ENCODE measurements around the gene DNASE1L2.

Gene DNASE1L2

DNA sequence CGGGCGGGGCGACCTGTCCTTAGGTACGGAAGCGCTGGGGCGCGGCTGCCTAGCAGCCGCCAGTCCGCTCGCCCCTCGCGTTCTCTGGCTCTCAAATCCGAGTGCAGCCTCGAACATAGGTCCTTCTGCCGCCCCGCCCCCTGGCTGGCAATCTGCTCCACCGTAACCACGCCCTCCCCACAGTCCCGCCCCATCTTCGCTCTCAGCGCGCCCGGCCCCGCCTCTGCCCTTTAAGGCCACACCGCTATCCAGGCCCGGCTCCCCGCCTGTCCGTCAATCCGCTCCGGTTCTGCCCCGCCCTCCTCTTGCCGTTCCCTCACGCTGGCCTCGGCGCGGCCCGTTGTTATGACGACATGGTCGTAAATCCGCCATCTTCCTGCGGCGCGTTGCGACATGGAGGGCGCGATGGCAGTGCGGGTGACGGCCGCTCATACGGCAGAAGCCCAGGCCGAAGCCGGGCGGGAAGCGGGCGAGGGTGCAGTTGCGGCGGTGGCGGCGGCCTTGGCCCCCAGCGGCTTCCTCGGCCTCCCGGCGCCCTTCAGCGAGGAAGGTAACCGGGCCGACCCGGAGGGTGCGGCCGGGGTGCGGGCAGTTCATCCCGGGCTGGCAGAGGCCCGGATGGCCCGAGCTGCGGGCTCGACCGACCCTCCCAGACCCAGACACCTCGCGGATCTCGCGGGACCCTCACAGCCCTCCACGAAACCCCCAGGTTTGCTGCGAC, 12.9 kb upstream of the DNASE1L2 start, which contains the start of gene E4F1:
Gene E4F1, plus strand, starts transcription at position 371 of the 721 bp plus-strand sequence. Its CDS starts 23 bp downstream, at position 394.
- in situ Hi-C loops (cut with MboI; ENCODE audit: low sequenced_read_pairs) = no loop called here

DNA sequence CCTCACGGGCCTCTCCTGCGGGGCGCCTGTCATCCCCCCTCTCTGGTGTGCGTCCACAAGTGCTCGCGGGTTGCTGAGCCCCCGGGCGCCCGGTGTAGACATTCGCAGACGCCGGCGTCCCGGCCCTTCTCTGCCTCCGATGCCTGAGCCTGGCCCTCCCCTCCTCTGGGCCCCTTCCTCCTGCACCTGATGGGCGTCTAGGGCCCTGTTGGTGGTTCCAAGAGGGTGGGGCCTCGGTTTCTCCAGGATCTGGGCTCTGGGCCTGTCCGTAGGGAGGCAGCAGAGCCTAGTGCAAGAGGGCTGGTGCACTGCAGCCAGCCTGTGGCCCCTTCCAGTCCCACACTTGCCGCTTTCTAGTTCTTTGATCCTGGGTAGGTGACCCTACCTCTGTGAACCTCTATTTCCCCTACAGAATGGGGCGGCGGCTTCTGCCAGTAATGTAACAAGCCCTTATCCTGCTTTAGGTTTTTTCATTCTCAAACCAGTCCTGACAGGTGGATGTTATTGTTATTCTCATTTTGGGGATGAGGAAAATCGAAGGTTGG, 12.2 kb upstream of the DNASE1L2 start:
- in situ Hi-C loops (cut with MboI; ENCODE audit: low sequenced_read_pairs) = no loop called here

DNA sequence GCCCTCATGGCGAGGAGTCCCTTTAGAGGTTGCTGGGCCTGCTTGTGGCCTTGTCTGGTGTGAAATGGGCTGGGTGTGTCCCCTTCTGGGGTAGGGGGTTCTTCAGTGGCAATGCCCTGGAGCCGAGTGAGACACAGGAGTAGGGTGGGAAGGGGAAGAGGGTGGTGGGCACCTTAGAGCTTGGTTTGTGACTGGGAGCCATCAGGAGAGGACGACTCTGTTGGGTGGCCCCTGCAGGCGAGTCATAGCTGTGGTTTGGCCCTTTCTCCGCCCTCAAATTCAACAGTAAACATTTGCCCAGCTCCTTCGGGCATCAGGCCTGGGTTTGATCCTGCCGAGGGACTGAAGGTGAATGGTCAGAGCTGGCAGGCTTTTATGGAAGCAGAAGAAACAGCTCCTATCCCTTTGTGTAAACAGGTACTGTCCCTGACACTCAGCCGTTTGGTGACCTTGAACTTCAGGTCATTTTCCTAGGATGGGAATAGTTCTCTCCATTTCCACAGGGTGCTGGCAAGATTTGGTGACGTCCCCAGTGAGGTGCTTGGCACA, 9.9 kb upstream of the DNASE1L2 start:
- in situ Hi-C loops (cut with MboI; ENCODE audit: low sequenced_read_pairs) = loop anchor here (25.0 kb wide), 1 partner anchor 89 kb away; the partner anchor contains the start of genes PKD1 and RAB26

DNA sequence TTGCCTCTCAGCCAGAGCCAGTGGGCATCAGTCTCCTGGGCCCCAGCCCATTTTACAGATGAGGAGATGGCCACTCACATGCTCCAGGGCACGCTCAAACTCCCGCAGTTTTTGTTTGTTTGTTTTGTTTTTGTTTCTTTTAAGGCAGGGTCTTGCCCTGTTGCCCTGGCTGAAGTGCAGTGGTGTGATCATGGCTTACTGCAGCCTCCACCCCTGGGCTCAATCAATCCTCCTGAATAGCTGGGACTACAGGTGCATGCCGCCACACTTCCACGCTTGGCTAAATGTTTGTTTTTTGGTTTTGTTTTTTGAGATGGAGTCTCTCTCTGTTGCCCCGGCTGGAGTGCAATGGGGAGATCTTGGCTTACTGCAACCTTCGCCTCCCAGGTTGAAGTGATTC, 9.3 kb upstream of the DNASE1L2 start:
- in situ Hi-C loops (cut with MboI; ENCODE audit: low sequenced_read_pairs) = loop anchor here (25.0 kb wide), 1 partner anchor 90 kb away; the partner anchor contains the start of genes PKD1 and RAB26

DNA sequence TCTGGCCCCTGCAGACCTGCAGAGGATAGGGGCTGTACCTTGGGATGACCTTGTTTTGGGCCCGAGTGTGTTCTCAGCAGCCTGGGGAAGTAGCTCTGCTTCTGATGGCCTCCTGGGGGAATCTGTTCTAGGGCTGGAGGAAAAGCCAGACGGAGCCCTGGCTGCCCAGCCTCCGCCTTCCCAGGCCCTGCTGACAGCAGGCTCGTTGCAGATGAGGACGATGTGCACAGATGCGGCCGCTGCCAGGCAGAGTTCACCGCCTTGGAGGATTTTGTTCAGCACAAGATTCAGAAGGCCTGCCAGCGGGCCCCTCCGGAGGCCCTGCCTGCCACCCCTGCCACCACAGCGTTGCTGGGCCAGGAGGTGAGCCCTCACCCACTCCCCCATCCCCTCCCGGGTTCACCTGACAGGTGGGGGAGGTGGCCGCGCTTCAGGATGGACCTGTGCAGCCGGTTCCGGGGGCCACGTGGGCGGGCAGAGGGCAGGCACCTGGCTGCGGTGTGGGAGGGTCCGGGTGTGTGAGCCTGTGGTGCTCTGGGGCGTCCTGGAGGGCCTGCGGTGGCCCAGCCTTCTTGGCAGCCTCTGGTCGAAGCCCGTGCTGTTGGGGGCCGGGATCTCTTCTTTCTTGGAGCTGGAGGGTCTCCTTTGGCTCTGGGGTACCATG, 8.0 kb upstream of the DNASE1L2 start:
- in situ Hi-C loops (cut with MboI; ENCODE audit: low sequenced_read_pairs) = loop anchor here (25.0 kb wide), 1 partner anchor 91 kb away; the partner anchor contains the start of genes PKD1 and RAB26

DNA sequence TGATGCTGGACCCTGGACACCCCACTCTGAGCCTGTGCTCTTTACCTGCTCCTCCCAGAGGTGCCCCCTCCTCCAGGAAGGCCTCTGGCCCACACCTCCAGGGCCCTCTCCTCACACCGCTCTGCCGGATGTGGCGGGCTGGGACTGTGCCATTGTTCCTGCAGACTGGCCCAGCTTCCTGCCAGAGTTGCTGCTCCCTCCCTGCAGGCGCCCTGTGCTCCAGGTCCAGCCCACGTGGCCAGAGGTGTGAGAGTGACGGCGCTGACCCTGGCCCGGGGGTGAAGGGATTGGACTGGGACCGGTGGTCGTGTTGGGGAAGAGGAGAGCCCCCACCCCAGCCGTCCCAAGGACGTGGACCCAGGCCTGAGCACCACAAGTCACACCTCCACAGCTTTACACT, 7.2 kb upstream of the DNASE1L2 start:
- in situ Hi-C loops (cut with MboI; ENCODE audit: low sequenced_read_pairs) = loop anchor here (25.0 kb wide), 1 partner anchor 92 kb away; the partner anchor contains the start of genes PKD1 and RAB26

DNA sequence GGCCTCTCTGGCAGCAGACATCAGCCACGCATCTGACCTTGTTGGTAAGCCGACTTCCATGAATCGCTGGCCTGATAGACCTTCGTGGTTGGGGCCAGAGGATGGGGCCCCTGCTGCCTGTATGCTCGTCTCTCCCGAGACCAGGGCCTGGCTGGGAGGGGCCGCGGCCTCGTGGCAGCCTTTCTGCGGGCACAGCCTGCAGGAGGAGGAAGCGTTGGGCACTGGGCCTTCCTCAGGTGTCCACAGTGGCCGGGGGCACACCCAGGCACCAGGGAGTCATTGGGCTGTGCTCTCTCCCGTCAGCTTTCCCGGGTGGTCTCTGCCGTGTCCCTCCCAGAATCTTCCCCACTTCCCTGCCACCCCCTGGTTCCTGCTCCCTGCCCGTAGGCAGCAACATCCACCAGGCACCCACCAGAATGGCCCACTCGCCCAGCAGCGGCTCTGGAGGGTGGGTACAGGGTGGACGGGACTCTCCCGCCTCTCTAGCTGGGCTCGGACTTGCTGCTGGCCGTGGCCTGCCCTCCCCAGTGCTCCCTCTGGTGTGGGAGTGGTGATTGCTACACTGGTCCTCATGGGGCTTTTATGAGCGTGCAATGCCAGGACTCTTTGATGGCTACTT, 6.5 kb upstream of the DNASE1L2 start:
- in situ Hi-C loops (cut with MboI; ENCODE audit: low sequenced_read_pairs) = loop anchor here (25.0 kb wide), 1 partner anchor 92 kb away; the partner anchor contains the start of genes PKD1 and RAB26

DNA sequence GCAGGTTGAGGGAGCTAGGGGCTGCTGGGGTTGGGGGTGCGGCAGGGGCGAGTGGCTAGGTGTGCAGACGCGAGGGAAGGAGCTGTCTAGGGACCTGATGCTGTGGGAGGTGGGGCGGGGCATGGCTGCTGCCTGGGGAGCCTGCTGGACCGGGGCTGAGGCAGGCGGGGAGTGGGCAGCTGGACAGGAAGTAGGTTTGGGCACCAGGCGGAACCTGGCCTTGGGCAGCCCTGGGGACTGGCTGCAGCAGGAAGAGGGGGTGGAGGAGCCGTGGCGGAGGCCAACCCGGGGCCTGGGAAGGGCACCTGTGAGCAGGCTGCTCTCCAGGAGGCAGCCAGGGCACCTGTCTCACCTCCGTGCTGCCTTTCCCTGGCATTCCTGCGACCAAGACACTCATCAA, 5.9 kb upstream of the DNASE1L2 start:
- in situ Hi-C loops (cut with MboI; ENCODE audit: low sequenced_read_pairs) = loop anchor here (25.0 kb wide), 1 partner anchor 93 kb away; the partner anchor contains the start of genes PKD1 and RAB26

DNA sequence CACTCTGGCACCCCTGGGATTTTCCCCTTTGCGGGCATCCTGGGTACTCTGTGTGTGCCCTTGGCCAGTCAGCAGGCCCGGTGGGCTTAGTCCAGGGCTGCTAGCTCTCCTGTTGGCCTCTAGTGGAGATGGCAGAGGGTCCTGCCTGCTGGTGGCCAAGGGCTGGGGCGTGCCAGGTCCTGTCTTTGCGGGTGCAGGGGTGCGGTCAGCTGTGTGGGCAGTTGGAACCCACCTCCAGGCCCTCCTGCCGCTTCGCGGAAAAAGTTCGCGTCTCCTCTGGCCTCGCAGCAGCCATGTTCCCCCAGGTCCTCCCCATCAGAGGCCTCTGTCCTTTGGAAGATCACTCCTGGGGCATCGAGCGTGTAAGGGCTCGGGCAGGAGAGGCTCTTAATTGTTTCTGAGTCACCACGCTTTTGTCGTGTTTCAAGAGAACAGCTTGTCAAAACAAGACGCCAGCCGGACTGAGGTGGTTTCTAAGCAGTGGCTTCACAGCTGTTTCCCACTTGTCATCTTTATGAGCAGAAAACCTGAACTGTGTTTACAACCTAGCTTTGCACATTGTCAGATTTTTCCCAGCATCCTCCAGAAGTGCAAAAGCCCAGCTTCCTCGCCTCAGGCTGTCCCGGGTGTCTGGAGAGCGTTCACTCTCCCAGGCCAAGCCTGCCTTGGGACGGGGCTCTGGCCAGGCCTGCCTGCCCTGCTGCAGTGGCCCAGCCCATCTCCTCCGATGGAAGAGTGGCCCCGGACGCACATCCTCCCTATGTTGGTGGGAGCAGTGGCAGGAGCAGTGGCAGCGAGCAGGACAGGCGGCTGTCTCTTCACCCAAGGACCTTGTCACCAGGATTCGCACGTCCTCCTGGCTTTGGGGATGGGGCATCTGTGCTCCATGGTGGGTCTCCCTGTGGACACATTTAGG, 5.0 kb upstream of the DNASE1L2 start:
- in situ Hi-C loops (cut with MboI; ENCODE audit: low sequenced_read_pairs) = loop anchor here (25.0 kb wide), 1 partner anchor 94 kb away; the partner anchor contains the start of genes PKD1 and RAB26

DNA sequence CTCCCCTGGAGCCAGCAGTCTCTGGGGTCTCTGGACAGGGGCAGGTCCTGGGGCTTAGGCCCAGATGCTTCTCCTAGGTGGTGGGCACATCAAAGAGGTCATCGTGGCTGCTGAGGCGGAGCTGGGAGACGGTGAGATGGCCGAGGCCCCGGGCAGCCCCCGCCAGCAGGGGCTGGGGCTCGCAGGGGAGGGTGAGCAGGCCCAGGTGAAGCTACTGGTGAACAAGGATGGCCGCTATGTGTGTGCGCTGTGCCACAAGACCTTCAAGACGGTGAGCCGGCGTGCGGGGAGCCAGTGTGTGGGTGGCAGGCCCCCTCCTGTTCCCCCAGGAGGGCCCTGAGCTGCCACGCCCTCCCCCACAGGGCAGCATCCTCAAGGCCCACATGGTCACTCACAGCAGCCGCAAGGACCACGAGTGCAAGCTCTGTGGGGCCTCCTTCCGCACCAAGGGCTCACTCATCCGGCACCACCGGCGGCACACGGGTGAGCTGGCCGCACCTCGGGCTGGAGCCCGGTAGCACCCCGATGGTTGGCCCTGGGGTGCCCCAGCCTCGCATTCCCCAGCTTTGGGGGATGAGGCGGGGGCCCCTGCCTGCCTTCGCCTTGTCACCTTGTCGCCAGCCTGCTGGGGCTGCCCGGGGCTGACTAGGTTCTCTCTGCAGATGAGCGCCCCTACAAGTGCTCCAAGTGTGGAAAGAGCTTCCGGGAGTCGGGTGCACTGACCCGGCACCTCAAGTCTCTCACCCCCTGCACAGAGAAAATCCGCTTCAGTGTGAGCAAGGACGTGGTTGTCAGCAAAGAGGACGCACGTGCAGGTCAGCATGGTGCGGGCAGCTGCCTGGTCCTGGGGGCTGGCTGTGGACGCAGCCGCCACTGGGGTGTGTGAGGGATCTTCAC, 3.9 kb upstream of the DNASE1L2 start:
- in situ Hi-C loops (cut with MboI; ENCODE audit: low sequenced_read_pairs) = loop anchor here (25.0 kb wide), 1 partner anchor 95 kb away; the partner anchor contains the start of genes PKD1 and RAB26

DNA sequence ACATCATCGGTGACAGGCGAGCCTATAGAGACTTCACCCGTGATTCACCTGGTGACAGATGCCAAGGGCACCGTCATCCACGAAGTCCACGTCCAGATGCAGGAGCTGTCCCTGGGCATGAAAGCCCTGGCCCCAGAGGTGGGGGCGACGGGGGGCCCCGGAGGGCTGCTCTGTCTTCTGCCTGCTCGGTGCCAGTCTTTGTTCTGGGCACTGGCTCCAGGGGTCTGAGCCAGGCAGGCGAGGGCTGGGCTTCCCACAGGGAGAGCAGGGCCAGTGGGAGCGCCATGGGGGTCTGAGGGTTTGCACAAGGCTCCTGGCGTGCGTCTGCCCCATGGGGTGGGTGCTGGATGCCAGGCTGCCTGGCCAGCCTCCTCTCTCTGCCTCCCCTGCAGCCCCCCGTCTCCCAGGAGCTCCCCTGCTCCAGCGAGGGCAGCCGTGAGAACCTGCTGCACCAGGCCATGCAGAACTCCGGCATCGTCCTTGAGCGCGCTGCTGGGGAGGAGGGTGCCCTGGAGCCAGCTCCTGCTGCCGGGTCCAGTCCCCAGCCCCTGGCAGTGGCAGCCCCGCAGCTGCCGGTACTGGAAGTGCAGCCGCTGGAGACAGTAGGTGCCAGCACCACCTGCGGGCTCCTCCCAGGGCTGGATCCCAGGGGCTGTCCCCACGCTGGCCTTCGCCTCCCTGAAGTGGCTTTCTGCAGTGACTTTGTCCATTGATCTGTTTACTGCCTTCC, 3.0 kb upstream of the DNASE1L2 start:
- in situ Hi-C loops (cut with MboI; ENCODE audit: low sequenced_read_pairs) = loop anchor here (25.0 kb wide), 1 partner anchor 96 kb away; the partner anchor contains the start of genes PKD1 and RAB26

DNA sequence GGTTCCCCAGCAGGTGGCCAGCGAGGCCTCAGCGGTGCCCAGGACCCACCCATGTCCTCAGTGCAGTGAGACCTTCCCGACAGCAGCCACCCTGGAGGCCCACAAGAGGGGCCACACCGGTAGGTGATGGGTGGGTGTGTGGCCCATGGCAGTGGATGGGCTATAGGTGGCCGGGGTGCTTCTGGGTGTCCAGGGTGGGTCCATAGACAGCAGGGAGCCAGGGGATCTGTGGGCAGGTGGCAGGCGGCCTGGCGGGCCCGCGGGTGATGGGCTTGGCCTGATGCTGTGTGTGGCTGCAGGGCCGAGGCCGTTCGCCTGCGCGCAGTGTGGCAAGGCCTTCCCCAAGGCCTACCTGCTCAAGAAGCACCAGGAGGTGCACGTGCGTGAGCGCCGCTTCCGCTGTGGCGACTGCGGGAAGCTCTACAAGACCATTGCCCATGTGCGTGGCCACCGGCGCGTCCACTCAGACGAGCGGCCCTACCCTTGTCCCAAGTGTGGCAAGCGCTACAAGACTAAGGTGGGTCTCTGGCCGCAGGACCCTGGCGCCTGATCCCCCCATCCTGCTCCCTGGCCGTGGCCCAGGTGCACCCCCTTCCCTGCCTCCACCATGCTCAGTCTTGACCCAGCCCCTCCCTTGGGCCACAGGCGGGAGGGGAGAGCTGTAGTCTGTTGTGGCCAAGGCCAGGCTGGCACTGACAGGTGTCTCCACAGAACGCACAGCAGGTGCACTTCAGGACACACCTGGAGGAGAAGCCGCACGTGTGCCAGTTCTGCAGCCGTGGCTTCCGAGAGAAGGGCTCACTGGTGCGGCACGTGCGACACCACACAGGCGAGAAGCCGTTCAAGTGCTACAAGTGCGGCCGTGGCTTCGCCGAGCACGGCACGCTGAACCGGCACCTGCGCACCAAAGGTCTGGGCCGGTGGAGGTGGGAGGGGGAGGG, 2.1 kb upstream of the DNASE1L2 start:
- in situ Hi-C loops (cut with MboI; ENCODE audit: low sequenced_read_pairs) = loop anchor here (25.0 kb wide), 1 partner anchor 97 kb away; the partner anchor contains the start of genes PKD1 and RAB26

DNA sequence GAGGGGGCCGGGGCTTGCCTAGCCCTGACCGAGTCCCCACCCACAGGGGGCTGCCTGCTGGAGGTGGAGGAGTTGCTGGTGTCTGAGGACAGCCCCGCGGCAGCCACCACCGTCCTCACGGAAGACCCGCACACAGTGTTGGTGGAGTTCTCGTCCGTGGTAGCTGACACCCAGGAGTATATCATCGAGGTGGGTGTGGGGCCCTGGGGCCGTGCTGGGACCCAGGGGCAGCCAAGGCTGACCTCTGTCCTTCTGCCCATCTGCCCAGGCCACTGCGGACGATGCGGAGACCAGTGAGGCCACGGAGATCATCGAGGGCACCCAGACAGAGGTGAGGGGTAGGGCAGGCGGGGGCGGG, 1.5 kb upstream of the DNASE1L2 start:
- in situ Hi-C loops (cut with MboI; ENCODE audit: low sequenced_read_pairs) = loop anchor here (25.0 kb wide), 1 partner anchor 97 kb away; the partner anchor contains the start of genes PKD1 and RAB26

DNA sequence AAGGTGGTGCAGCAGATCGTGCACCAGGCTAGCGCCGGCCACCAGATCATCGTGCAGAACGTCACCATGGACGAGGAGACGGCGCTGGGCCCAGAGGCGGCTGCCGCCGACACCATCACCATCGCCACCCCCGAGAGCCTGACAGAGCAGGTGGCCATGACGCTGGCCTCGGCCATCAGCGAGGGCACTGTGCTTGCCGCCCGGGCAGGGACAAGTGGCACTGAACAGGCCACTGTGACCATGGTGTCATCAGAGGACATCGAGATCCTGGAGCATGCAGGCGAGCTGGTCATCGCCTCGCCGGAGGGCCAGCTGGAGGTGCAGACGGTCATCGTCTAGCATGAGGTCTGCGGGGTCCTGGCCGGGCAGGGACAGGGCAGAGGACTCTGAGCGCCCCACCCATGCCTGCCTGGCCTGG, 1.0 kb upstream of the DNASE1L2 start:
- in situ Hi-C loops (cut with MboI; ENCODE audit: low sequenced_read_pairs) = loop anchor here (25.0 kb wide), 1 partner anchor 98 kb away; the partner anchor contains the start of genes PKD1 and RAB26

DNA sequence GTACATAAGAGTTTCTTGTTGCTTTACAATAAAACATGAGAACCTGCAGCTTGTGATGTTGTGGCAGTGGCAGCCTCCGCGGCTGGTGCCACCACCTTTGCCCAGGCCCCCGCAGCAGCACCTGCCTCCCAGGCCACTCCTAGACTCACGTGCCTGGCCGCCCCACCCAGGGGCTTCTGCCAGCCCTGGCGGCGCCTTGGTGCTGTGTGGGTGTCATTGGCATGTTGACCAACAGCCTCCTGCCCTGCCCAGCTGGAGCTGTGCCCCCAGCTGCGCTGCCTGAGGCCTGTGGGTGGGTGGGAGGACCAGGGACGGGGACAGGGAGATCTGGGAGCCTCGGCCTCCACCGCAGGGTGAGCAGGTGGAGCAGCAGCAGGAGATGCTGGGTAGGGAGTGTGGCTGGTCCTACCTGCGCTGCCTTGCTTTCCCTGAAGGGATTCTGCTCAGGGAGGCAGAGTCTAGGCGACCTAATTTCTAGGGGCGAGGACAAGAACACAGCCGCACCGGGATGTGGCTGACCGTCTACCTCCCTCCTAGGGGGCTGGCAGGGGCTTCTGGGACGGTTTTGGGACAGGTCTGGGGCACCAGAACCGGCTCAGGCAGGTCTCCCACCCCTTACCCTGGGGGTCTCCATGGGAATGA, 428 bp upstream of the DNASE1L2 start:
- in situ Hi-C loops (cut with MboI; ENCODE audit: low sequenced_read_pairs) = loop anchor here (25.0 kb wide), 1 partner anchor 99 kb away; the partner anchor contains the start of genes PKD1 and RAB26

DNA sequence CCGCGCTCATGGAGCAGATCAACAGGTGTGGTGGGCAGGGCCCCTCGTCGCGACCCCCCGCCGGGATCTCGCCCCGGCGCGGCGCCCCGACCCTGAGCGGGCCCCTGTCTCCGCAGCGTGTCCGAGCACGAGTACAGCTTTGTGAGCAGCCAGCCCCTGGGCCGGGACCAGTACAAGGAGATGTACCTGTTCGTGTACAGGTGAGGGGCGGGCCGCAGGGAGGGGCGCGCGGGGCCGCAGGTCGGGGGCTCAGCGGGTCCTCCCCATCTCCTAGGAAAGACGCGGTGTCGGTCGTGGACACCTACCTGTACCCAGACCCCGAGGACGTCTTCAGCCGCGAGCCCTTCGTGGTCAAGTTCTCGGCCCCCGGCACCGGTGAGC, 848 bp downstream of the DNASE1L2 start:
- in situ Hi-C loops (cut with MboI; ENCODE audit: low sequenced_read_pairs) = loop anchor here (25.0 kb wide), 1 partner anchor 100 kb away; the partner anchor contains the start of genes PKD1 and RAB26
